22Rv1 (cell line): ENCODE results near the gene SLC26A4.

Source experiments
- H3K27ac ChIP-seq: fragments of 450-650 bp; 2 replicates; pipeline ENCODE4 v1.5.1; 2017
- CTCF ChIP-seq: fragments of 450-650 bp; IDR thresholded peaks from 2 replicates; pipeline ENCODE4 v1.5.1; 2017; ENCODE audit warnings: mild to moderate bottlenecking
- ZFX ChIP-seq: fragments of 450-650 bp; IDR thresholded peaks from 2 replicates; pipeline ENCODE4 v1.6.1; 2017; ENCODE audit warnings: antibody characterized with exemption, borderline replicate concordance

Gene SLC26A4

GRCh38 chr7:107641676-107642075 is 19.0 kb upstream of the SLC26A4 start:
- TF ChIP-seq ZFX = no peak
- no peak for TF ChIP-seq CTCF
- H3K27ac ChIP-seq = no peak overlapping the region

- TF ChIP-seq CTCF (no peak), ZFX (no peak)
- H3K27ac ChIP-seq = no peak overlapping the region
Measured at GRCh38 chr7:107642501-107642900, 18.1 kb upstream of the SLC26A4 start.

- no peak overlapping the region for H3K27ac ChIP-seq
- no peak for TF ChIP-seq ZFX
- peak; percentile 33 for TF ChIP-seq CTCF
Measured at GRCh38 chr7:107643407-107643806, 17.2 kb upstream of the SLC26A4 start.

GRCh38 chr7:107643938-107644308 is 16.7 kb upstream of the SLC26A4 start:
- H3K27ac ChIP-seq = no peak overlapping the region
- TF ChIP-seq CTCF (no peak), ZFX (no peak)

GRCh38 chr7:107644309-107644974 is 16.2 kb upstream of the SLC26A4 start:
- no peak for TF ChIP-seq ZFX
- no peak for TF ChIP-seq CTCF
- H3K27ac ChIP-seq = no peak overlapping the region

- TF ChIP-seq ZFX = no peak
- no peak for TF ChIP-seq CTCF
- no peak overlapping the region for H3K27ac ChIP-seq
Measured at GRCh38 chr7:107652642-107653041, 8.0 kb upstream of the SLC26A4 start.

- TF ChIP-seq ZFX (no peak), CTCF (no peak)
- no peak overlapping the region for H3K27ac ChIP-seq
Measured at GRCh38 chr7:107658467-107658866, 2.2 kb upstream of the SLC26A4 start.
